Neural progenitor cell (in vitro differentiated cells): Measurements from ENCODE around the gene RNF10.

Source experiments
- CTCF ChIP-seq: fragments of 200-600 bp; sonication (generic); IDR thresholded peaks from 2 replicates; pipeline ENCODE4 v1.5.1; 2017; ENCODE audit warnings: antibody characterized with exemption, mild to moderate bottlenecking
- EZH2phosphoT487 ChIP-seq: fragments of 200-600 bp; sonication (generic); IDR thresholded peaks from 2 replicates; pipeline ENCODE4 v1.6.1; 2017; ENCODE audit warnings: antibody characterized with exemption

- TF ChIP-seq CTCF (no peak), EZH2phosphoT487 (no peak)
These were observed 5.2 kb upstream of the RNF10 start, which contains the start of gene COQ5 for GRCh38 chr12:120528861-120529525.
